A673 (cell line): ENCODE results near the gene PFKFB4.

Experiments used
- CTCF ChIP-seq: fragments of 300-800, 200-600 bp; sonication (generic); conservative IDR thresholded peaks from 2 replicates; pipeline ENCODE4 v1.5.1; 2017; ENCODE audit warnings: low read depth, mild to moderate bottlenecking, antibody characterized with exemption, low read length, moderate library complexity, mixed read lengths
- EZH2 ChIP-seq: fragments of 200-600 bp; sonication (generic); IDR thresholded peaks from 2 replicates; pipeline ENCODE4 v1.6.1; 2017; ENCODE audit warnings: borderline replicate concordance, low read depth, mild to moderate bottlenecking, mixed read lengths, antibody characterized with exemption, low read length; ENCODE audit not compliant: poor library complexity, severe bottlenecking

DNA sequence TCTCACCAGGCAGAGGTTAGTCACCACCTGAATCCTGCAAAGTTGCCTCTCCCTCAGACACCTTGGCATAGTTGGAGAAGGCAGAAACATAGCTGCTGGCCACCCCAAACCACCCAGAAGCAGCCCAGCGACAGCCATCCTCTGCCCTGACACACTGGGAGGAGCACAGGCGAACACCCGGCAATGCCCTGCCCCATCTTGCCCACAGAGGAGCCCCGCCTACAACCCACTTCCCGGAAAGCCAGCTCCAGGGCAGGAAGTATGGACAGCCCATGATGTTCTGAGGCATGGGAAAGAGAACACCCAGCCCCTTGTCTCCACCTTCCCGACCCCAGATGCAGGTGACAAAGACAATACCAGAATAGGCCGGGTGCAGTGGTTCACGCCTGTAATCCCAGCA lies 40.0 kb downstream of the PFKFB4 start:
- no peak for TF ChIP-seq CTCF
- TF ChIP-seq EZH2 = no peak
